ENCODE measurements around the gene ANKRD29.
"Not testable (repeated sequence)": the region's sequence is repeated elsewhere in the genome, so short reads cannot be mapped to it uniquely, and the experiment has no call there.

Gene ANKRD29

DNA sequence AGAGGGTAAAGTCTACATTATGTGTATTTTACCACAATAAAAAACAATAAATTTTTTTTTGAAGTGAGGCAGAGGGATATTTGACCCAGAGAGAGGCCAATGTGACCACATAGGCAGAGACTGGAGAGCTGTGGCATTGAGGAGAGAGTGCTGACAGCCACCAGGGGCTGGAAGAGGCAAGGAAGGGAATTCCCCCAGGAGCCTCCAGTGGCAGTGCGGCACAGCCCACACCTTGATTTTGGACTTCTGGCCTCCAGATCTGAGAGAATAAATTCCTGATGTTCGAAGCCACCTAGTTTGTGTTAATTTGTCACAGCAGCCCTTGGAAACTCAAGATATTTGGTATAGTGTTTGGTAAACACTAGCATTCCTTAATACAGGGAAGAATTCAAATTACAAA is 22.7 kb downstream of the ANKRD29 start:
- H3K36me3 ChIP-seq (ENCODE audit: control insufficient read depth, insufficient read depth, low read length): no peaks in the 10 kb centered on the region
- peak; percentile 6 for TF ChIP-seq CTCF (IDR thresholded peaks at IDR 0.05)
- H3K27ac ChIP-seq: no peak overlapping the region
- no peak overlapping the region for H3K4me2 ChIP-seq (ENCODE audit: low read length)
- H3K4me3 ChIP-seq (ENCODE audit: low read depth, low read length): no peak overlapping the region
- no peaks in the 10 kb centered on the region for H3K27me3 ChIP-seq (ENCODE audit: control insufficient read depth, insufficient read depth, low read length)
- H2AFZ ChIP-seq: no peak overlapping the region
- no peak overlapping the region for H3K9ac ChIP-seq
- H3K9me3 ChIP-seq (ENCODE audit: control insufficient read depth, low read length): no peaks in the 10 kb centered on the region
- H3K4me1 ChIP-seq: peaks cover 3% of the 10 kb centered on the region
- H3K79me2 ChIP-seq: no peaks in the 10 kb centered on the region

GRCh38 chr18:23636433-23636832 is 26.3 kb downstream of the ANKRD29 start:
- H3K4me2 ChIP-seq (ENCODE audit: low read length); H3K27me3 ChIP-seq (ENCODE audit: control insufficient read depth, insufficient read depth, low read length); H3K9ac ChIP-seq; H2AFZ ChIP-seq; H3K4me3 ChIP-seq (ENCODE audit: low read depth, low read length); H3K36me3 ChIP-seq (ENCODE audit: control insufficient read depth, insufficient read depth, low read length); H3K27ac ChIP-seq; H3K79me2 ChIP-seq; H3K9me3 ChIP-seq (ENCODE audit: control insufficient read depth, low read length); H3K4me1 ChIP-seq: not testable (repeated sequence)

DNA sequence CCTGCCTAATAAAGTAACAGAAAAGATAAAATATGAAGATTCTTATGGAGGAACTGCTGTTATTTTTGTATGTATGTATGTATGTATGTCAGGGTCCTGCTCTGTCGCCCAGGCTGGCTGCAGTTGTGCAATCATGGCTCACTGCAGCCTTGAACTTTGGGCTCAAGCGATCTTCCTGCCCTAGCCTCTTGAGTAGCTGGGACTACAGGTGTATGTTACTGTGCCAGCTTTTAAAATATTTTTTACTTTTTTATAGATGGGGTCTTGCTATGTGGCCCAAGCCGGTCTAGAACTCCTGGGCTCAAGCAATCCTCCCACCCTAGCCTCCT is 26.7 kb downstream of the ANKRD29 start:
- H3K36me3 ChIP-seq (ENCODE audit: control insufficient read depth, insufficient read depth, low read length): no peaks in the 10 kb centered on the region
- H3K27me3 ChIP-seq (ENCODE audit: control insufficient read depth, insufficient read depth, low read length): no peaks in the 10 kb centered on the region
- H3K4me2 ChIP-seq (ENCODE audit: low read length): no peak overlapping the region
- H2AFZ ChIP-seq: no peak overlapping the region
- no peak overlapping the region for H3K4me3 ChIP-seq (ENCODE audit: low read depth, low read length)
- H3K27ac ChIP-seq: no peak overlapping the region
- no peak overlapping the region for H3K9ac ChIP-seq
- no peak for TF ChIP-seq CTCF (IDR thresholded peaks at IDR 0.05)
- H3K9me3 ChIP-seq (ENCODE audit: control insufficient read depth, low read length): no peaks in the 10 kb centered on the region
- H3K4me1 ChIP-seq: peaks cover 3% of the 10 kb centered on the region
- H3K79me2 ChIP-seq: no peaks in the 10 kb centered on the region

DNA sequence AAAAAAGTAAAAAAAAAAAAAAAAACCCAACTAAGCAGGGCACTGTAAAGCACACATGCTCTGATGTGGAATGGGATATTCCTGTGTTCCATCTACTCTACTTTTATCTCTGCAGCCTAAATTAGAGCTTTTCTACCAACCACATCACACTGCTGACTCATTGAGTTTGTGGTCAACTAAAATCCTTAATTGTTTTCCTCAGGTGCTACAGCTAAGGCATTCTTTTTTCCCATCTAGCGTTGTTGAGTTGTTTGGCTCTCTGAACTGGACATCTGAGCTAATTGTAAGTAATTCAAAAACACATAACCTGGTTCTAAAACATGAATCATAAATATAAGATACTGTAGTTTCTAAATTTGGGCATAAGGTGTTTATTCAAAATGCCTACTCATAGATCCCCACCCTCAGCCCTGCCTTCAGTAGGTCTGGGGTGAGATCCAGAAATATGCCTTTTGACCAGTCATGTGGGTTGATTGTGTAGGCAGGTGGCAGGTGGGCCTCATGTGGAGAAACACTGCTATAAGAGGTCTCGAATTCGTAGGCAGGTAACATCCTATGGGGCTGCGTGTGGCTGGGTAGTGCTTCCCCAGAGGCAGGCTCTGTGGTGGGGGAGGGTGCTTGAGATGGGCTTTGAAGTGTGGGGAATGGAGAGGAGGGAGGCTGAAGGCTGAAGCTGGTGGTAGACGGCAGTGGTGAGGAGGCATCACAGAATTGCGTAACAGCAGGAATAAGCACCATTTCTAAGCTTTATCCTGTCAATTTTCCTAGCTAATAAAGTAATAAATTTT is 27.2 kb downstream of the ANKRD29 start:
- no peaks in the 10 kb centered on the region for H3K9me3 ChIP-seq (ENCODE audit: control insufficient read depth, low read length)
- H3K79me2 ChIP-seq: no peaks in the 10 kb centered on the region
- H3K9ac ChIP-seq: no peak overlapping the region
- no peak overlapping the region for H3K4me3 ChIP-seq (ENCODE audit: low read depth, low read length)
- H3K27ac ChIP-seq: no peak overlapping the region
- no peaks in the 10 kb centered on the region for H3K27me3 ChIP-seq (ENCODE audit: control insufficient read depth, insufficient read depth, low read length)
- H3K36me3 ChIP-seq (ENCODE audit: control insufficient read depth, insufficient read depth, low read length): no peaks in the 10 kb centered on the region
- TF ChIP-seq CTCF (IDR thresholded peaks at IDR 0.05): no peak
- H2AFZ ChIP-seq: no peak overlapping the region
- H3K4me1 ChIP-seq: peaks cover 3% of the 10 kb centered on the region
- H3K4me2 ChIP-seq (ENCODE audit: low read length): no peak overlapping the region

DNA sequence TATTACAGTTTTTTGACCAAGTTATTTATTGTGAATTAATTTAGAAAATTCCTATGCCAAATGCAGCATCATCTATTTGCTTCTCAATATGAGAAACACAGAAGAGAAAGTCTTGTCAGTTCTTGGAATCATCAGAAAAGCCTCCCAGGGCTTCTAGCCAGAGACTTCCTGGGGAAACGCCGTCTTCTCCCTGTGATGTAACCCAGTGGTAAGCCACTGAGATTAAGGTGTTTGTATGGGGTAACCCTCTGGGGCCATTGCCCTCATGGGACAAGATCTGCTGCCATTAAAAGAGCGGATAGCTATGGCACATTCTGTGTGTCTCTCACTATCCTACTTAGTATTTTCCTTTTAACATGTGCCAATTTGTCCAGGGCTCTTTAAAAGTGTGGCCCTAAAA is 28.0 kb downstream of the ANKRD29 start:
- no peak overlapping the region for H3K4me3 ChIP-seq (ENCODE audit: low read depth, low read length)
- no peak overlapping the region for H3K9ac ChIP-seq
- H3K9me3 ChIP-seq (ENCODE audit: control insufficient read depth, low read length): no peaks in the 10 kb centered on the region
- H3K4me1 ChIP-seq: peaks cover 3% of the 10 kb centered on the region
- H3K27me3 ChIP-seq (ENCODE audit: control insufficient read depth, insufficient read depth, low read length): no peaks in the 10 kb centered on the region
- no peaks in the 10 kb centered on the region for H3K36me3 ChIP-seq (ENCODE audit: control insufficient read depth, insufficient read depth, low read length)
- no peak overlapping the region for H2AFZ ChIP-seq
- H3K4me2 ChIP-seq (ENCODE audit: low read length): no peak overlapping the region
- TF ChIP-seq CTCF (IDR thresholded peaks at IDR 0.05): no peak
- H3K79me2 ChIP-seq: no peaks in the 10 kb centered on the region
- H3K27ac ChIP-seq: no peak overlapping the region

Measured in parathyroid adenoma (tissue), 2 donors.